Prostate gland (tissue), 2 donors: ENCODE measurements around the gene SMAD1.

Source experiments
- POLR2A ChIP-seq: fragments of 450-650 bp; IDR thresholded peaks from one replicate; pipeline ENCODE4 v1.6.1; 2016; ENCODE audit warnings: antibody characterized with exemption, mild to moderate bottlenecking
- POLR2AphosphoS5 ChIP-seq: sonication (generic); formaldehyde crosslinking; IDR thresholded peaks from one replicate; pipeline ENCODE4 v1.6.1; 2017; ENCODE audit warnings: antibody characterized with exemption
- TF ChIP-seq, protein P1 (sequence below), 4 experiments: fragments of 200-600 bp in 2 of 4; fragments of 450-650 bp in 2 of 4; sonication (generic) in 2 of 4; IDR thresholded peaks; 1 replicate in 3 of 4; 2 replicates in 1 of 4; pipeline ENCODE4 v1.5.1; 2016 to 2019; ENCODE audit warnings: antibody characterized with exemption in 4 of 4, mild to moderate bottlenecking in 2 of 4, moderate library complexity in 2 of 4

- TF ChIP-seq POLR2AphosphoS5 (no peak), POLR2A (no peak)
- TF ChIP-seq, protein P1, sequence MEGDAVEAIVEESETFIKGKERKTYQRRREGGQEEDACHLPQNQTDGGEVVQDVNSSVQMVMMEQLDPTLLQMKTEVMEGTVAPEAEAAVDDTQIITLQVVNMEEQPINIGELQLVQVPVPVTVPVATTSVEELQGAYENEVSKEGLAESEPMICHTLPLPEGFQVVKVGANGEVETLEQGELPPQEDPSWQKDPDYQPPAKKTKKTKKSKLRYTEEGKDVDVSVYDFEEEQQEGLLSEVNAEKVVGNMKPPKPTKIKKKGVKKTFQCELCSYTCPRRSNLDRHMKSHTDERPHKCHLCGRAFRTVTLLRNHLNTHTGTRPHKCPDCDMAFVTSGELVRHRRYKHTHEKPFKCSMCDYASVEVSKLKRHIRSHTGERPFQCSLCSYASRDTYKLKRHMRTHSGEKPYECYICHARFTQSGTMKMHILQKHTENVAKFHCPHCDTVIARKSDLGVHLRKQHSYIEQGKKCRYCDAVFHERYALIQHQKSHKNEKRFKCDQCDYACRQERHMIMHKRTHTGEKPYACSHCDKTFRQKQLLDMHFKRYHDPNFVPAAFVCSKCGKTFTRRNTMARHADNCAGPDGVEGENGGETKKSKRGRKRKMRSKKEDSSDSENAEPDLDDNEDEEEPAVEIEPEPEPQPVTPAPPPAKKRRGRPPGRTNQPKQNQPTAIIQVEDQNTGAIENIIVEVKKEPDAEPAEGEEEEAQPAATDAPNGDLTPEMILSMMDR (IDR thresholded peaks at IDR 0.05), result no peak
Measured at GRCh38 chr4:145496292-145496691, 14.6 kb downstream of the SMAD1 start.
